NB4 (cell line): ENCODE results near the gene DCP1B.

ENCODE experiments used
- DNase-seq: peaks from one replicate; pipeline ENCODE4 v3.0.0; 2010; ENCODE audit warnings: low read depth
- H3K4me3 ChIP-seq: one replicate; pipeline ENCODE4 v1.5.1; 2011; ENCODE audit warnings: mild to moderate bottlenecking, low read depth, low read length, moderate library complexity
- CTCF ChIP-seq: IDR thresholded peaks from one replicate; pipeline ENCODE4 v1.5.1; 2012; ENCODE audit warnings: low read depth, low read length
- MAX ChIP-seq: IDR thresholded peaks from 2 replicates; pipeline ENCODE4 v1.6.1; 2011; ENCODE audit warnings: low read depth, low read length
- MYC ChIP-seq: IDR thresholded peaks from 2 replicates; pipeline ENCODE4 v1.6.1; 2011; ENCODE audit warnings: low read depth, low read length
- POLR2A ChIP-seq: IDR thresholded peaks from 2 replicates; pipeline ENCODE4 v1.6.1; 2011; ENCODE audit warnings: mild to moderate bottlenecking; ENCODE audit not compliant: insufficient read length; ENCODE audit errors: extremely low read depth

The DCP1B gene

GRCh38 chr12:2039034-2039433 is 34.8 kb upstream of the DCP1B start:
- H3K4me3 ChIP-seq: no peak overlapping the region
- TF ChIP-seq MYC (no peak), MAX (no peak), CTCF (no peak), POLR2A (no peak)
- no peak for DNase-seq

DNA sequence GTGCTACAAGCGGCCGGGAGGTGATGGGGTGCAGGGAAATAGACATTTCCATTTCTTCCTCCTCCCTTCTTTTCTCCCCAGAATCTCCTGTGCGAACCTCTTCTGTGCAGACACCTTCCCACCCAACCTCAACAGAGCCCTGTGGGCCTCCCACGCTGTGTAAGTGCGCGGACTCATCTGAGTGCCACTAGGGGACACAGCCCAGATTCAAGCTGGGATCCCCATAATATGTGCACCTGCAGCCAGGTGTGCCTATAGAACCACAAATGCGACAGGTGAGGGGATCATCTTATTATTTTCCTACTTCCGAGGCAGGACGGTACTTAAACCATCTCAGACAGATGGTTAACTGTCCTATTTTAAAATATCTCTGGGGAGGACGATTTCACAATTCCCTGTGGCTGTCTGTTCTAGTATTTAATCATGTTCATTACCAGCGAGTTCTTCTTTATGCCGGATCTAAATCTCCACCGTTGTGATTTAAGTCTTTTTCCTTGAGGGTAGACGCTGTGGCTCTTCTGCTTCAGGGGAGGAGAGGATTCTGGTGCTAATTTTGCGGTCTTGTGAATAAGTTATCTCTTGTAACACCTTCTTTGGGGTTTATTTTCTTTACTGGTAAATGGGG is 31.3 kb upstream of the DCP1B start:
- TF ChIP-seq MYC (no peak; the same call in 1 of the 2 replicates), POLR2A (no peak), MAX (no peak), CTCF (no peak)
- peak overlapping the region; percentile 50 for H3K4me3 ChIP-seq
- DNase-seq: peak; percentile 83

DNA sequence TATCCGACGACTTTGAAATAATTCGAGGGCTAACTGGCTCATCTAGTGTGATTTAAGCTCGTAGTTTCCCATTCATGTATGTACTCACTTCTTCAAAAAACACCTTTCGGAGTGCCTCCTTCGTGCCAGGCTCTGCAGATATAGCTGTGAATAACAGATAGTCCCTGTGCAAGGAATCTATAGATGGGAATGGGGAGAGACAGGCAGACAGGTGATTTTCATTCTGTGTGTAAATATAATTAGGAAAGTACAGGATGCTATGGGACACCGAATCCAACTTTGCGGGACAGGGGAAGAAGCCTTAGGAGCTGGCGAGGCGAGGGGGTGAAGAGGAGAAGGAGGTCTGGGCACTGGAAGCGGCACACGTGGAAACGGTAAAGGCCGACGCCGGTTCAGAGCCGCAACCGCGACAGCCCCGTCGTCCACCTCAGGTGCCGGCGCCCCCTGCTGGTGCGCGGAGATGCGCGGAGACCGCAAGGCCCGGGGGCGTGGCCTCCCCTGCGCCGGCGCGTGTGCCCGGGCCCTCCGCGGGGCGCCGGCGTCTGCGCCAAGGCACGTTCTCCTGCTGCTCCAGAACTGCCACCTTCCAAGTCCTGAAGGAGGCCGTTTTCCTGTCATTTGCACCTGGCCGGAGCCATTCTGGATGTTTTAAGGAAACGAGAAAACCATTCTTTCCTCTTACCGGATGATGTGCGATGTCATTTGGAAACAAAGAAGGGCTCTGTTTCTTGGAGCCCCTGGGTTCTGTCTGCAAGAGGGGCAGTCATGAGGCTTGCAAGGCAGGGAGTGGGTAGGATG is 30.6 kb upstream of the DCP1B start:
- TF ChIP-seq POLR2A (peak; percentile 66), CTCF (peak; percentile 59), MAX (peak; percentile 90), MYC (peak; percentile 83)
- H3K4me3 ChIP-seq: peak overlapping the region; percentile 50
- DNase-seq: peak; percentile 86

GRCh38 chr12:2032506-2032905 is 28.2 kb upstream of the DCP1B start:
- TF ChIP-seq MYC: no peak
- TF ChIP-seq CTCF: no peak
- TF ChIP-seq MAX: no peak
- no peak for TF ChIP-seq POLR2A
- H3K4me3 ChIP-seq: no peak overlapping the region
- DNase-seq: no peak

GRCh38 chr12:2029851-2030250 is 25.6 kb upstream of the DCP1B start:
- DNase-seq: no peak
- TF ChIP-seq CTCF (no peak), MYC (no peak), POLR2A (no peak), MAX (no peak)
- H3K4me3 ChIP-seq: no peak overlapping the region
